Liver (tissue), 3 donors: ENCODE measurements around the gene CCDC137.

Experiments
- EGR1 ChIP-seq, 2 donors: IDR thresholded peaks; 2 replicates each; pipeline ENCODE4 v1.6.1; 2016 to 2018; ENCODE audit warnings: antibody characterized with exemption in 2 of 2, low read depth in 2 of 2
- FOXA1 ChIP-seq: IDR thresholded peaks from 2 replicates; pipeline ENCODE4 v1.6.1; 2016; ENCODE audit warnings: antibody characterized with exemption
- HNF4A ChIP-seq, 2 donors: conservative IDR thresholded peaks; 2 replicates each; pipeline ENCODE4 v1.6.1; 2016; ENCODE audit warnings: antibody characterized with exemption in 2 of 2, mild to moderate bottlenecking in 2 of 2
- JUND ChIP-seq, 2 donors: IDR thresholded peaks; 2 replicates each; pipeline ENCODE4 v1.6.1; 2016; ENCODE audit warnings: antibody characterized with exemption in 2 of 2
- NR2F2 ChIP-seq: IDR thresholded peaks from 2 replicates; pipeline ENCODE4 v1.6.1; 2016; ENCODE audit warnings: antibody characterized with exemption
- RAD21 ChIP-seq, 2 donors: IDR thresholded peaks; 2 replicates each; pipeline ENCODE4 v1.6.1; 2016; ENCODE audit warnings: antibody characterized with exemption in 2 of 2, mild to moderate bottlenecking in 2 of 2
- RXRA ChIP-seq, 2 donors: IDR thresholded peaks; 2 replicates each; pipeline ENCODE4 v1.6.1; 2017 to 2018; ENCODE audit warnings: antibody characterized with exemption in 2 of 2, mild to moderate bottlenecking in 1 of 2
- SP1 ChIP-seq: IDR thresholded peaks from 2 replicates; pipeline ENCODE4 v1.6.1; 2018; ENCODE audit warnings: antibody characterized with exemption, mild to moderate bottlenecking
- TAF1 ChIP-seq: conservative IDR thresholded peaks from 2 replicates; pipeline ENCODE4 v1.6.1; 2016; ENCODE audit warnings: antibody characterized with exemption, mild to moderate bottlenecking
- YY1 ChIP-seq: IDR thresholded peaks from 2 replicates; pipeline ENCODE4 v1.6.1; 2016; ENCODE audit warnings: antibody characterized with exemption, mild to moderate bottlenecking
- TF ChIP-seq, protein P1 (sequence below): fragments of 150-350 bp; IDR thresholded peaks from 2 replicates; pipeline ENCODE4 v1.5.1; 2017; ENCODE audit warnings: improper control_type of control experiment, low read depth, low read length; ENCODE audit not compliant: missing input control
- TF ChIP-seq, protein P2 (sequence below): IDR thresholded peaks from 2 replicates; pipeline ENCODE4 v1.6.1; 2016; ENCODE audit warnings: antibody characterized with exemption
- TF ChIP-seq, protein P3 (sequence below): IDR thresholded peaks from 2 replicates; pipeline ENCODE4 v1.6.1; 2016; ENCODE audit warnings: antibody characterized with exemption, mild to moderate bottlenecking
- TF ChIP-seq, protein P4 (sequence below): IDR thresholded peaks from 2 replicates; pipeline ENCODE4 v1.6.1; 2016; ENCODE audit warnings: antibody characterized with exemption
- donor health status: healthy.
- donor health status: healthy.

DNA sequence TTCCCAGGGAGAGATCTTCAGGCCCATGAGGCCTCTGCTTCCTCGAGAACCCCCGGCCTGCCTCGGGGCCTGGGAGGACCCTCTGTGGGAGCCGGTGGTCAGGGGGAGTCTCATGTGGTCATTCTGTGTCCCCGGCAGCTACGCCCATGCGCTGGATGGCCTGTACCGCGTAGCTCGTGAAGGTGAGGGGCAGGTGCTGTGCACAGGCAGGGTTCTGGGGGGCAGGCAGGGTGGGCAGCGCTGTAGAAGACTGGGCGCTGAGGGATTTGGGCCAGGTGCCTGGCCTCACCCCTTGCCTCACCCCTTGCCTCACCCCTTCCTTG, 50.1 kb downstream of the CCDC137 start:
- TF ChIP-seq, protein P1, sequence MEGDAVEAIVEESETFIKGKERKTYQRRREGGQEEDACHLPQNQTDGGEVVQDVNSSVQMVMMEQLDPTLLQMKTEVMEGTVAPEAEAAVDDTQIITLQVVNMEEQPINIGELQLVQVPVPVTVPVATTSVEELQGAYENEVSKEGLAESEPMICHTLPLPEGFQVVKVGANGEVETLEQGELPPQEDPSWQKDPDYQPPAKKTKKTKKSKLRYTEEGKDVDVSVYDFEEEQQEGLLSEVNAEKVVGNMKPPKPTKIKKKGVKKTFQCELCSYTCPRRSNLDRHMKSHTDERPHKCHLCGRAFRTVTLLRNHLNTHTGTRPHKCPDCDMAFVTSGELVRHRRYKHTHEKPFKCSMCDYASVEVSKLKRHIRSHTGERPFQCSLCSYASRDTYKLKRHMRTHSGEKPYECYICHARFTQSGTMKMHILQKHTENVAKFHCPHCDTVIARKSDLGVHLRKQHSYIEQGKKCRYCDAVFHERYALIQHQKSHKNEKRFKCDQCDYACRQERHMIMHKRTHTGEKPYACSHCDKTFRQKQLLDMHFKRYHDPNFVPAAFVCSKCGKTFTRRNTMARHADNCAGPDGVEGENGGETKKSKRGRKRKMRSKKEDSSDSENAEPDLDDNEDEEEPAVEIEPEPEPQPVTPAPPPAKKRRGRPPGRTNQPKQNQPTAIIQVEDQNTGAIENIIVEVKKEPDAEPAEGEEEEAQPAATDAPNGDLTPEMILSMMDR = no peak
- TF ChIP-seq EGR1 (IDR thresholded peaks at IDR 0.05; ENCODE audit: low read depth in 2 of 2) = no peak
- TF ChIP-seq, protein P2, sequence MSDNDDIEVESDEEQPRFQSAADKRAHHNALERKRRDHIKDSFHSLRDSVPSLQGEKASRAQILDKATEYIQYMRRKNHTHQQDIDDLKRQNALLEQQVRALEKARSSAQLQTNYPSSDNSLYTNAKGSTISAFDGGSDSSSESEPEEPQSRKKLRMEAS = no peak
- TF ChIP-seq, protein P3, sequence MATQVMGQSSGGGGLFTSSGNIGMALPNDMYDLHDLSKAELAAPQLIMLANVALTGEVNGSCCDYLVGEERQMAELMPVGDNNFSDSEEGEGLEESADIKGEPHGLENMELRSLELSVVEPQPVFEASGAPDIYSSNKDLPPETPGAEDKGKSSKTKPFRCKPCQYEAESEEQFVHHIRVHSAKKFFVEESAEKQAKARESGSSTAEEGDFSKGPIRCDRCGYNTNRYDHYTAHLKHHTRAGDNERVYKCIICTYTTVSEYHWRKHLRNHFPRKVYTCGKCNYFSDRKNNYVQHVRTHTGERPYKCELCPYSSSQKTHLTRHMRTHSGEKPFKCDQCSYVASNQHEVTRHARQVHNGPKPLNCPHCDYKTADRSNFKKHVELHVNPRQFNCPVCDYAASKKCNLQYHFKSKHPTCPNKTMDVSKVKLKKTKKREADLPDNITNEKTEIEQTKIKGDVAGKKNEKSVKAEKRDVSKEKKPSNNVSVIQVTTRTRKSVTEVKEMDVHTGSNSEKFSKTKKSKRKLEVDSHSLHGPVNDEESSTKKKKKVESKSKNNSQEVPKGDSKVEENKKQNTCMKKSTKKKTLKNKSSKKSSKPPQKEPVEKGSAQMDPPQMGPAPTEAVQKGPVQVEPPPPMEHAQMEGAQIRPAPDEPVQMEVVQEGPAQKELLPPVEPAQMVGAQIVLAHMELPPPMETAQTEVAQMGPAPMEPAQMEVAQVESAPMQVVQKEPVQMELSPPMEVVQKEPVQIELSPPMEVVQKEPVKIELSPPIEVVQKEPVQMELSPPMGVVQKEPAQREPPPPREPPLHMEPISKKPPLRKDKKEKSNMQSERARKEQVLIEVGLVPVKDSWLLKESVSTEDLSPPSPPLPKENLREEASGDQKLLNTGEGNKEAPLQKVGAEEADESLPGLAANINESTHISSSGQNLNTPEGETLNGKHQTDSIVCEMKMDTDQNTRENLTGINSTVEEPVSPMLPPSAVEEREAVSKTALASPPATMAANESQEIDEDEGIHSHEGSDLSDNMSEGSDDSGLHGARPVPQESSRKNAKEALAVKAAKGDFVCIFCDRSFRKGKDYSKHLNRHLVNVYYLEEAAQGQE = no peak
- TF ChIP-seq YY1 = no peak
- no peak for TF ChIP-seq HNF4A (conservative IDR thresholded peaks at IDR 0.05)
- no peak for TF ChIP-seq FOXA1
- TF ChIP-seq TAF1 = no peak
- no peak for TF ChIP-seq JUND (IDR thresholded peaks at IDR 0.05)
- no peak for TF ChIP-seq SP1
- TF ChIP-seq, protein P4, sequence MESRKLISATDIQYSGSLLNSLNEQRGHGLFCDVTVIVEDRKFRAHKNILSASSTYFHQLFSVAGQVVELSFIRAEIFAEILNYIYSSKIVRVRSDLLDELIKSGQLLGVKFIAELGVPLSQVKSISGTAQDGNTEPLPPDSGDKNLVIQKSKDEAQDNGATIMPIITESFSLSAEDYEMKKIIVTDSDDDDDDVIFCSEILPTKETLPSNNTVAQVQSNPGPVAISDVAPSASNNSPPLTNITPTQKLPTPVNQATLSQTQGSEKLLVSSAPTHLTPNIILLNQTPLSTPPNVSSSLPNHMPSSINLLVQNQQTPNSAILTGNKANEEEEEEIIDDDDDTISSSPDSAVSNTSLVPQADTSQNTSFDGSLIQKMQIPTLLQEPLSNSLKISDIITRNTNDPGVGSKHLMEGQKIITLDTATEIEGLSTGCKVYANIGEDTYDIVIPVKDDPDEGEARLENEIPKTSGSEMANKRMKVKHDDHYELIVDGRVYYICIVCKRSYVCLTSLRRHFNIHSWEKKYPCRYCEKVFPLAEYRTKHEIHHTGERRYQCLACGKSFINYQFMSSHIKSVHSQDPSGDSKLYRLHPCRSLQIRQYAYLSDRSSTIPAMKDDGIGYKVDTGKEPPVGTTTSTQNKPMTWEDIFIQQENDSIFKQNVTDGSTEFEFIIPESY = no peak
- TF ChIP-seq RAD21 (IDR thresholded peaks at IDR 0.05) = no peak
- no peak for TF ChIP-seq RXRA (IDR thresholded peaks at IDR 0.05)
- no peak for TF ChIP-seq NR2F2
